Skeletal muscle satellite cell (primary cell): Measurements from ENCODE around the gene EIF4A3.
A peak's percentile ranks its signal among the peaks of the same experiment; 100 is the strongest.

ENCODE experiments used
- H3K27me3 ChIP-seq: 2 replicates; pipeline ENCODE4 v1.7.0; 2013; ENCODE audit warnings: low read length; ENCODE audit not compliant: control insufficient read depth, insufficient read depth
- H3K36me3 ChIP-seq: 2 replicates; pipeline ENCODE4 v1.7.0; 2013; ENCODE audit warnings: mild to moderate bottlenecking, control low read depth, low read length; ENCODE audit not compliant: insufficient read depth
- H3K4me1 ChIP-seq: 2 replicates; pipeline ENCODE4 v1.7.0; 2013; ENCODE audit warnings: low read length; ENCODE audit not compliant: control insufficient read depth, insufficient read depth
- H3K4me2 ChIP-seq: 2 replicates; pipeline ENCODE4 v1.7.0; 2013; ENCODE audit warnings: mild to moderate bottlenecking, low read length
- H3K4me3 ChIP-seq: 2 replicates; pipeline ENCODE4 v1.7.0; 2013; ENCODE audit warnings: low read length
- H3K9ac ChIP-seq: 2 replicates; pipeline ENCODE4 v1.7.0; 2013; ENCODE audit warnings: mild to moderate bottlenecking, low read depth, low read length, moderate library complexity
- H3K9me3 ChIP-seq: replicated peaks from 2 replicates; pipeline ENCODE4 v1.7.0; 2013; ENCODE audit warnings: mild to moderate bottlenecking, control low read depth, low read length

Gene EIF4A3

GRCh38 chr17:80109713-80110446 is 37.0 kb downstream of the EIF4A3 start:
- no peak overlapping the region for H3K4me3 ChIP-seq
- no peak overlapping the region for H3K4me2 ChIP-seq
- H3K9ac ChIP-seq: no peak overlapping the region
- no peaks in the 10 kb centered on the region for H3K4me1 ChIP-seq
- H3K9me3 ChIP-seq: no peaks in the 10 kb centered on the region
- H3K27me3 ChIP-seq: peaks cover 10% of the 10 kb centered on the region
- no peaks in the 10 kb centered on the region for H3K36me3 ChIP-seq

- Histone ChIP-seq H3K36me3 (no peaks in the 10 kb centered on the region), H3K4me2 (no peak overlapping the region), H3K9me3 (no peaks in the 10 kb centered on the region), H3K4me1 (no peaks in the 10 kb centered on the region), H3K27me3 (peaks cover 10% of the 10 kb centered on the region), H3K9ac (no peak overlapping the region), H3K4me3 (no peak overlapping the region)
These were observed 37.8 kb downstream of the EIF4A3 start for GRCh38 chr17:80109066-80109660.

GRCh38 chr17:80108036-80108971 is 38.6 kb downstream of the EIF4A3 start:
- H3K9me3 ChIP-seq: no peaks in the 10 kb centered on the region
- no peak overlapping the region for H3K4me2 ChIP-seq
- no peak overlapping the region for H3K4me3 ChIP-seq
- no peaks in the 10 kb centered on the region for H3K4me1 ChIP-seq
- no peak overlapping the region for H3K9ac ChIP-seq
- H3K27me3 ChIP-seq: peaks cover 10% of the 10 kb centered on the region
- no peaks in the 10 kb centered on the region for H3K36me3 ChIP-seq

- Histone ChIP-seq H3K27me3 (peaks cover 10% of the 10 kb centered on the region), H3K4me1 (peaks cover under 1% of the 10 kb centered on the region), H3K4me2 (no peak overlapping the region), H3K4me3 (no peak overlapping the region), H3K9me3 (no peaks in the 10 kb centered on the region), H3K9ac (no peak overlapping the region), H3K36me3 (no peaks in the 10 kb centered on the region)
These were observed 39.5 kb downstream of the EIF4A3 start for GRCh38 chr17:80107231-80108021.

- Histone ChIP-seq H3K4me3 (no peak overlapping the region), H3K4me1 (peaks cover 6% of the 10 kb centered on the region), H3K4me2 (no peak overlapping the region), H3K27me3 (peaks cover 10% of the 10 kb centered on the region), H3K36me3 (no peaks in the 10 kb centered on the region), H3K9ac (no peak overlapping the region), H3K9me3 (no peaks in the 10 kb centered on the region)
These were observed 40.2 kb downstream of the EIF4A3 start for GRCh38 chr17:80106751-80107150.

GRCh38 chr17:80106176-80106575 is 40.8 kb downstream of the EIF4A3 start:
- no peaks in the 10 kb centered on the region for H3K36me3 ChIP-seq
- no peak overlapping the region for H3K4me3 ChIP-seq

GRCh38 chr17:80105762-80106161 is 41.2 kb downstream of the EIF4A3 start:
- Histone ChIP-seq H3K4me1 (peaks cover 7% of the 10 kb centered on the region), H3K27me3 (peaks cover 10% of the 10 kb centered on the region), H3K4me2 (peak overlapping the region; percentile 19), H3K9ac (no peak overlapping the region), H3K4me3 (no peak overlapping the region), H3K9me3 (no peaks in the 10 kb centered on the region), H3K36me3 (no peaks in the 10 kb centered on the region)

More at GRCh38 chr17:80106176-80106575, 40.8 kb downstream of the EIF4A3 start:
- no peak overlapping the region for H3K9ac ChIP-seq
- H3K4me2 ChIP-seq: no peak overlapping the region
- no peaks in the 10 kb centered on the region for H3K9me3 ChIP-seq
- H3K27me3 ChIP-seq: peaks cover 10% of the 10 kb centered on the region
- H3K4me1 ChIP-seq: peaks cover 6% of the 10 kb centered on the region

- Histone ChIP-seq H3K4me3 (no peak overlapping the region), H3K36me3 (no peaks in the 10 kb centered on the region), H3K27me3 (peaks cover 10% of the 10 kb centered on the region), H3K9me3 (no peaks in the 10 kb centered on the region), H3K4me1 (peaks cover 9% of the 10 kb centered on the region), H3K4me2 (no peak overlapping the region), H3K9ac (no peak overlapping the region)
These were observed 42.0 kb downstream of the EIF4A3 start for GRCh38 chr17:80104956-80105375.

GRCh38 chr17:80104321-80104955 is 42.5 kb downstream of the EIF4A3 start:
- H3K9ac ChIP-seq: no peak overlapping the region
- H3K4me1 ChIP-seq: peaks cover 9% of the 10 kb centered on the region
- no peak overlapping the region for H3K4me2 ChIP-seq
- no peaks in the 10 kb centered on the region for H3K9me3 ChIP-seq
- peaks cover 10% of the 10 kb centered on the region for H3K27me3 ChIP-seq
- no peaks in the 10 kb centered on the region for H3K36me3 ChIP-seq
- no peak overlapping the region for H3K4me3 ChIP-seq

GRCh38 chr17:80103449-80104085 is 43.4 kb downstream of the EIF4A3 start:
- peaks cover 10% of the 10 kb centered on the region for H3K27me3 ChIP-seq
- no peak overlapping the region for H3K4me3 ChIP-seq
- H3K4me1 ChIP-seq: peaks cover 9% of the 10 kb centered on the region
- no peaks in the 10 kb centered on the region for H3K36me3 ChIP-seq
- H3K9ac ChIP-seq: no peak overlapping the region
- H3K4me2 ChIP-seq: no peak overlapping the region
- H3K9me3 ChIP-seq: no peaks in the 10 kb centered on the region
